PC-3 (cell line): ENCODE results near the gene ATG9A. TPM values are rescaled to one million over a fixed set of nuclear protein-coding genes. Genes with fewer than 3 reads are reported as not detected.

ENCODE experiments used
- ATAC-seq: fragments of 200-7000 bp; cut with Tn5 transposase; 2 replicates; pipeline ENCODE4 v1.9.1; 2020; ENCODE audit warnings: mild to moderate bottlenecking, moderate library complexity
- BruUV-seq: library from RNA; stranded (reverse); fragments of 400-500 nt; replicated peaks from 2 replicates; lab custom pipeline; 2021; lab: Mats Ljungman, UMichigan
- CTCF ChIA-PET: fragments of 300-600 bp; sonication (Branson Sonifier 250); formaldehyde crosslinking; loops from one replicate; lab custom pipeline; 2022; ENCODE audit warnings: antibody characterized with exemption; lab: Charles Lee
- POLR2A ChIA-PET: fragments of 300-600 bp; sonication (Branson Sonifier 250); formaldehyde crosslinking; loops from one replicate; lab custom pipeline; 2022; ENCODE audit warnings: antibody characterized with exemption; ENCODE audit not compliant: unreplicated experiment; lab: Charles Lee
- DNase-seq: peaks from one replicate; pipeline ENCODE4 v3.0.0-alpha.2; 2015
- H2AFZ ChIP-seq: fragments of 300-600 bp; sonication (generic); 2 replicates; pipeline ENCODE4 v1.6.0; 2016; ENCODE audit warnings: antibody characterized with exemption, low read length
- H3F3A ChIP-seq: fragments of 300-600 bp; sonication (generic); one replicate; pipeline ENCODE4 v1.6.0; 2017; ENCODE audit warnings: antibody characterized with exemption, low read length, control low read depth, mild to moderate bottlenecking; ENCODE audit not compliant: unreplicated experiment
- H3K27ac ChIP-seq: fragments of 300-600 bp; sonication (generic); 2 replicates; pipeline ENCODE4 v1.5.1; 2016; ENCODE audit warnings: mild to moderate bottlenecking, low read length
- H3K27me3 ChIP-seq: fragments of 300-600 bp; sonication (generic); 2 replicates; pipeline ENCODE4 v1.6.1; 2016; ENCODE audit warnings: low read length, mixed read lengths
- H3K36me3 ChIP-seq: fragments of 300-600 bp; sonication (generic); 2 replicates; pipeline ENCODE4 v1.6.1; 2016; ENCODE audit warnings: low read depth, mixed run types, low read length, mixed read lengths
- H3K4me1 ChIP-seq: fragments of 300-600 bp; sonication (generic); 2 replicates; pipeline ENCODE4 v1.5.1; 2016; ENCODE audit warnings: low read length; ENCODE audit not compliant: insufficient read depth
- H3K4me2 ChIP-seq: fragments of 300-600 bp; sonication (generic); 2 replicates; pipeline ENCODE4 v1.6.0; 2016; ENCODE audit warnings: low read length
- H3K4me3 ChIP-seq: fragments of 300-600 bp; sonication (generic); 2 replicates; pipeline ENCODE4 v1.5.1; 2016; ENCODE audit warnings: mild to moderate bottlenecking, low read length, mixed read lengths
- H3K79me2 ChIP-seq: fragments of 300-600 bp; sonication (generic); 2 replicates; pipeline ENCODE4 v1.6.1; 2017; ENCODE audit warnings: low read length, mixed read lengths
- H3K9ac ChIP-seq: fragments of 300-600 bp; sonication (generic); 2 replicates; pipeline ENCODE4 v1.6.0; 2016; ENCODE audit warnings: mild to moderate bottlenecking, low read length
- H3K9me2 ChIP-seq: fragments of 300-600 bp; sonication (generic); replicated peaks from 2 replicates; pipeline ENCODE4 v1.6.1; 2016; ENCODE audit warnings: mixed run types, low read length, mixed read lengths
- H3K9me3 ChIP-seq: fragments of 300-600 bp; sonication (generic); 2 replicates; pipeline ENCODE4 v1.6.1; 2016; ENCODE audit warnings: low read length, mixed read lengths
- H4K20me1 ChIP-seq: fragments of 300-600 bp; sonication (generic); 2 replicates; pipeline ENCODE4 v1.6.1; 2016; ENCODE audit warnings: low read length, mixed read lengths
- EZH2 ChIP-seq: fragments of 300-600 bp; sonication (generic); IDR thresholded peaks from one replicate; pipeline ENCODE4 v1.6.1; 2017; ENCODE audit warnings: antibody characterized with exemption, mild to moderate bottlenecking, low read length; ENCODE audit not compliant: unreplicated experiment
- EZH2phosphoT487 ChIP-seq: fragments of 300-600 bp; sonication (generic); IDR thresholded peaks from 2 replicates; pipeline ENCODE4 v1.6.1; 2018; ENCODE audit warnings: mild to moderate bottlenecking, antibody characterized with exemption, low read length, borderline replicate concordance
- intact Hi-C: fragments of 100-400 bp; cut with micrococcal nuclease; formaldehyde crosslinking; loops from 2 replicates; pipeline ENCODE4 v1.9.0; 2023
- total RNA-seq: library from RNA; depleted of rRNA; stranded (reverse); fragments of >200 nt; gene quantifications from 2 replicates; pipeline ENCODE4 v1.2.3, GENCODE V29; 2014
- TF ChIP-seq, protein P1 (sequence below): fragments of 300-600 bp; sonication (generic); conservative IDR thresholded peaks from 2 replicates; pipeline ENCODE4 v1.5.1; 2017; ENCODE audit warnings: antibody characterized with exemption, low read depth, mild to moderate bottlenecking, low read length

The ATG9A gene
- total RNA-seq, 1 experiment from 2014 or later, result 59.6 TPM

DNA sequence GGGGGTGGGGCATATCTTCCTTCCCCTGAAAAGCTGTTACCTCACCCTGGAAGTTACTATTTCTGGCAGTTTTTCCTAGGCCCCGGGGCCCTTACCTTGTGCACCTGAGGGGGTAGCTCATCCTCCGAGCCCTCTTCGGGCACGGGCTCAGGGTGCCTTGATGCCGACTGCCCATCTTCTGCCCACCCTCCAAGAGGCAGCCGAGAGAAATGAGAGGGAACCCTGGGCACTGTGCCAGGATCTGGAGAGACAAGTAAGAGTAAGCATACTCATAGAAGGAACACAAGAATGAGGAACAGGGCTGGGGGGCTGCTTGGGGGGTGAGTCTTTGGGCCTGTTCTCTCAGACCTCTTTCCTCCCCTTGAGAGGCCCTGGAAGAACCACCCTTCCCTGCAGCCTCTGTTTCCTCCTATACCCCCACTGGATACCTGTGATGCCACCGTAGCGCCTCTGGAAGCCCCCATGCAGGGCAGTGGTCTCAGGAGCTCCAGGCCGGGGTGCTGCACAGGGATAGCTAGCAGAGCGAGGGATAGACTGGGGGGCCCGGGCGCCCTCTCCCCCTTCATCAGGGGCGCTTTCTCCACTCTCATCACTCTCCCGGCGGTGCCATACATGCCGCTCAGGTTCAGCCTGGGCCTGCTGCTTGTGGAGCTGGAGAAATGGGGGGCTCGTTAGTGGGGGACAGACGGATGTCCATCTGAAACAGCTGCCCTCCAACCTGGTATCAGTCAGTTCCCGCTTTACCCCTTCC, 8.6 kb downstream of the ATG9A start:
- no peaks in the 10 kb centered on the region for H3K27me3 ChIP-seq
- no peak overlapping the region for H2AFZ ChIP-seq
- no peak overlapping the region for H3K27ac ChIP-seq
- intact Hi-C loops, result no loop called here
- no peak overlapping the region for H3K4me2 ChIP-seq
- ChIA-PET CTCF (no interaction called here), POLR2A (no interaction called here)
- no peak overlapping the region for H3K4me3 ChIP-seq
- H3F3A ChIP-seq, result peaks cover 3% of the 10 kb centered on the region
- no peak for DNase-seq
- ATAC-seq, result no peak
- TF ChIP-seq EZH2 (no peak), EZH2phosphoT487 (no peak)
- TF ChIP-seq, protein P1, sequence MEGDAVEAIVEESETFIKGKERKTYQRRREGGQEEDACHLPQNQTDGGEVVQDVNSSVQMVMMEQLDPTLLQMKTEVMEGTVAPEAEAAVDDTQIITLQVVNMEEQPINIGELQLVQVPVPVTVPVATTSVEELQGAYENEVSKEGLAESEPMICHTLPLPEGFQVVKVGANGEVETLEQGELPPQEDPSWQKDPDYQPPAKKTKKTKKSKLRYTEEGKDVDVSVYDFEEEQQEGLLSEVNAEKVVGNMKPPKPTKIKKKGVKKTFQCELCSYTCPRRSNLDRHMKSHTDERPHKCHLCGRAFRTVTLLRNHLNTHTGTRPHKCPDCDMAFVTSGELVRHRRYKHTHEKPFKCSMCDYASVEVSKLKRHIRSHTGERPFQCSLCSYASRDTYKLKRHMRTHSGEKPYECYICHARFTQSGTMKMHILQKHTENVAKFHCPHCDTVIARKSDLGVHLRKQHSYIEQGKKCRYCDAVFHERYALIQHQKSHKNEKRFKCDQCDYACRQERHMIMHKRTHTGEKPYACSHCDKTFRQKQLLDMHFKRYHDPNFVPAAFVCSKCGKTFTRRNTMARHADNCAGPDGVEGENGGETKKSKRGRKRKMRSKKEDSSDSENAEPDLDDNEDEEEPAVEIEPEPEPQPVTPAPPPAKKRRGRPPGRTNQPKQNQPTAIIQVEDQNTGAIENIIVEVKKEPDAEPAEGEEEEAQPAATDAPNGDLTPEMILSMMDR, result no peak
- no peaks in the 10 kb centered on the region for H3K9me3 ChIP-seq
- H3K9ac ChIP-seq, result no peak overlapping the region
- H3K9me2 ChIP-seq, result no peaks in the 10 kb centered on the region
- no TSS peak for BruUV-seq
- H3K36me3 ChIP-seq, result peaks cover 15% of the 10 kb centered on the region
- H3K79me2 ChIP-seq, result peaks cover 8% of the 10 kb centered on the region; the same call in 1 of the 2 replicates
- H3K4me1 ChIP-seq, result peaks cover 19% of the 10 kb centered on the region
- H4K20me1 ChIP-seq, result no peaks in the 10 kb centered on the region

DNA sequence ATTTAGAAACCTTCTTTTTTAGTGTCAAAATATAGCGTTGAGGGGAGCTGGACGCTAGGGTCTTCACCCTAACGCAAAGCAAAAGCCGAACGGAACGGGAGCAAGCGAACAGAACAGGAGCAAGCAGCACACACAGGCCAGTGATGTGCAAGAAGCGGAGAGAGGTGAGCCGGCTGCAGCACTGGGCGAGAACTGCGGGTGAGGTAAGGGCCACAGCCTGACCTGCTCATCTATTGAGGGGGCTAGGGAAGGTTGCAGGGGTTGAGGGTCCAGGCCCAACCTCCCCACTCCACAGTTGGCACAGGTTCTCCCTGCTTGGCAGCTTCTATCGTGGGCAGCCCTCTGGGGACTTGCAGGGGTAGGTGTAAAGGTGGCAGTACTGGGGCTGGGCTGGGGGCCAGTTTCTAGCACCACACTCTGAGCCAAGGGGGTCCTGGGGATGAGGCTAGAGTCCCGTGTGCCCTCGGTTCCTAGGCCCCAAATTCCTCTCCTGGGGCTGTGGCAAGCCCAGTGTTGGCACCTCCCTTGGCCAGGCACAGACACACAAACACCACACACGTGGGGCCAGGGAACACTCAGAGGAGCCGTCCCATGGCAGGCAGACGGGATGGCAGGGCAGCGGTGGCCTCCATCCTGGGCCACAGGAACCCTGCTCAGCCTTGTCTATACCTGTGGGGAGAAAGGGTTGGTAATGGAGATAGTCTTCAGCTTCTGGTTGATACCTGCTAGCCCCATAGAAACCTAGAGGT, 9.5 kb downstream of the ATG9A start:
- H2AFZ ChIP-seq, result no peak overlapping the region
- POLR2A ChIA-PET, result no interaction called here
- intact Hi-C loops, result loop anchor here (2.0 kb wide), 1 partner anchor 59 kb away; the partner anchor contains the start of gene DNAJB2

More for the DNA sequence above, 9.5 kb downstream of the ATG9A start:
- Histone ChIP-seq H3K4me1 (peaks cover 19% of the 10 kb centered on the region), H3K9ac (no peak overlapping the region), H3K36me3 (peaks cover 15% of the 10 kb centered on the region), H3K4me3 (no peak overlapping the region), H3K4me2 (no peak overlapping the region), H3K79me2 (peaks cover 8% of the 10 kb centered on the region; the same call in 1 of the 2 replicates), H3K27ac (no peak overlapping the region), H3F3A (peaks cover 3% of the 10 kb centered on the region), H3K9me3 (no peaks in the 10 kb centered on the region), H4K20me1 (no peaks in the 10 kb centered on the region), H3K9me2 (no peaks in the 10 kb centered on the region), H3K27me3 (no peaks in the 10 kb centered on the region)
- no peak for TF ChIP-seq EZH2phosphoT487
- no peak for TF ChIP-seq EZH2
- TF ChIP-seq, protein P1, result no peak
- DNase-seq (no peak), ATAC-seq (no peak)
- CTCF ChIA-PET, result no interaction called here
- BruUV-seq, result no TSS peak
